Measurements from ENCODE around the gene PRPF40B. TPM values are rescaled to one million over a fixed set of nuclear protein-coding genes. Genes with fewer than 3 reads are reported as not detected.

PRPF40B gene
- polyA plus RNA-seq, 2 of the 4 experiments (the other 2 are of a cell fraction) = 15.0 to 17.0 TPM

- H3K4me3 ChIP-seq = no peak overlapping the region
- CTCF ChIA-PET = interaction anchor here (0.8 to 3.7 kb wide), 6 partner anchors 8 to 268 kb away, joined by 3 to 23 read pairs (median 4); partner anchors contain the start of gene PRPF40B
- 100% methylated on average over 2 of the region's 2 CpGs for WGBS (ENCODE audit: missing lambda C conversion rate)
- H3K27ac ChIP-seq = no peak overlapping the region
- ATAC-seq (no peak), DNase-seq (ENCODE audit: low read depth in 1 of 2, low spot score in 1 of 2) (no peak), FAIRE-seq (no peak)
- H3K4me1 ChIP-seq = no peaks in the 10 kb centered on the region
- H3K4me2 ChIP-seq = no peak overlapping the region
- TF ChIP-seq BHLHE40 (IDR thresholded peaks at IDR 0.05; ENCODE audit: low read depth, low read length) = no peak
- no peak for TF ChIP-seq SREBF2 (IDR thresholded peaks at IDR 0.05)
- no peak for TF ChIP-seq RCOR1 (IDR thresholded peaks at IDR 0.05; ENCODE audit: low read depth, low read length)
- TF ChIP-seq ZFP36 (IDR thresholded peaks at IDR 0.05; ENCODE audit: borderline replicate concordance, partially characterized antibody) = no peak
- TF ChIP-seq EP300 (IDR thresholded peaks at IDR 0.05) = no peak
- no peak for TF ChIP-seq CBX8 (IDR thresholded peaks at IDR 0.05)
- no peak for TF ChIP-seq ZSCAN20 (CRISPR knock-in tag; IDR thresholded peaks at IDR 0.05)
- no peak for TF ChIP-seq HEYL (CRISPR knock-in tag; IDR thresholded peaks at IDR 0.05)
- TF ChIP-seq, protein P1, sequence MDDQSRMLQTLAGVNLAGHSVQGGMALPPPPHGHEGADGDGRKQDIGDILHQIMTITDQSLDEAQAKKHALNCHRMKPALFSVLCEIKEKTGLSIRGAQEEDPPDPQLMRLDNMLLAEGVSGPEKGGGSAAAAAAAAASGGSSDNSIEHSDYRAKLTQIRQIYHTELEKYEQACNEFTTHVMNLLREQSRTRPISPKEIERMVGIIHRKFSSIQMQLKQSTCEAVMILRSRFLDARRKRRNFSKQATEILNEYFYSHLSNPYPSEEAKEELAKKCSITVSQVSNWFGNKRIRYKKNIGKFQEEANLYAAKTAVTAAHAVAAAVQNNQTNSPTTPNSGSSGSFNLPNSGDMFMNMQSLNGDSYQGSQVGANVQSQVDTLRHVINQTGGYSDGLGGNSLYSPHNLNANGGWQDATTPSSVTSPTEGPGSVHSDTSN (IDR thresholded peaks at IDR 0.05) = no peak
- no peak for TF ChIP-seq EHMT2 (IDR thresholded peaks at IDR 0.05; ENCODE audit: low read depth)
- TF ChIP-seq KDM1A (IDR thresholded peaks at IDR 0.05; ENCODE audit: low read depth) = no peak
- no peak for TF ChIP-seq TP53 (CRISPR knock-in tag; IDR thresholded peaks at IDR 0.05)
- TF ChIP-seq ZC3H11A (IDR thresholded peaks at IDR 0.05) = no peak
- no peak for TF ChIP-seq GATA3 (IDR thresholded peaks at IDR 0.05; ENCODE audit: borderline replicate concordance)
- POLR2A ChIA-PET = no interaction called here
- H3K9me3 ChIP-seq = no peaks in the 10 kb centered on the region
Observed at GRCh38 chr12:49633703-49634345, 10.5 kb downstream of the PRPF40B start.

- POLR2A ChIA-PET = no interaction called here
- ATAC-seq (no peak), DNase-seq (ENCODE audit: low read depth in 1 of 2, low spot score in 1 of 2) (no peak), FAIRE-seq (no peak)
- no peaks in the 10 kb centered on the region for H3K9me3 ChIP-seq
- no peak overlapping the region for H3K27ac ChIP-seq
- H3K4me2 ChIP-seq = no peak overlapping the region
- H3K4me3 ChIP-seq = no peak overlapping the region
- 95% methylated on average over 9 of the region's 9 CpGs for WGBS (ENCODE audit: missing lambda C conversion rate)
- CTCF ChIA-PET = interaction anchor here (0.5 to 14.8 kb wide), 9 partner anchors 9 to 204 kb away, joined by 3 to 260 read pairs (median 4); partner anchors contain the start of genes FMNL3, PRPF40B and TMBIM6
- H3K4me1 ChIP-seq = no peaks in the 10 kb centered on the region
- TF ChIP-seq EP300 (IDR thresholded peaks at IDR 0.05) (no peak), JUN (IDR thresholded peaks at IDR 0.05) (no peak), ESRRA (IDR thresholded peaks at IDR 0.05; ENCODE audit: borderline replicate concordance, low read length) (no peak), TP53 (CRISPR knock-in tag; IDR thresholded peaks at IDR 0.05) (no peak), GATA3 (IDR thresholded peaks at IDR 0.05; ENCODE audit: borderline replicate concordance) (no peak), JUNB (IDR thresholded peaks at IDR 0.05) (no peak), RCOR1 (IDR thresholded peaks at IDR 0.05; ENCODE audit: low read depth, low read length) (no peak), FOXS1 (CRISPR knock-in tag; IDR thresholded peaks at IDR 0.05) (no peak), MYC (IDR thresholded peaks at IDR 0.05; ENCODE audit: borderline replicate concordance, low read length) (no peak), CEBPB (IDR thresholded peaks at IDR 0.05) (no peak)
Observed at GRCh38 chr12:49635036-49635435, 11.7 kb downstream of the PRPF40B start.

DNA sequence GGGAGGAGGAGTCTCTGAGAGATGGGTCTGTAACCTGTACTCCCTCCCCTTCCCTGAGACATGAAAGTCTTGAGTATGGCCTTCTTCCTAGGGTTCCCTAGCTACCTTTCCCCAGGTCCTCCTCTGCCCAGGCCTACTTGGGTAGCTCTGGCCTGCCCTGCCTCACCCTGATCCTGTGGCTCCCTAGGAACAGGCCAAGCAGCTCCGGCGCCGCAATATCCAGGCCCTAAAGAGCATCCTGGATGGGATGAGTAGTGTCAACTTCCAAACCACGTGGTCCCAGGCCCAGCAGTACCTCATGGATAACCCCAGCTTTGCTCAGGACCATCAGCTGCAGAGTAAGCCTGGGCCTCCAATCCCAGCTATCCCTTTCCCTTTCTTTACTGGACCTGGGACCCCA, 12.3 kb downstream of the PRPF40B start:
- Histone ChIP-seq H3K4me2 (no peak overlapping the region), H3K4me1 (no peaks in the 10 kb centered on the region), H3K4me3 (no peak overlapping the region), H3K27ac (no peak overlapping the region), H3K9me3 (no peaks in the 10 kb centered on the region)
- CTCF ChIA-PET = interaction anchor here (0.6 to 14.8 kb wide), 13 partner anchors 8 to 203 kb away, joined by 3 to 260 read pairs (median 4); partner anchors contain the start of genes FMNL3, PRPF40B and TMBIM6
- 90% methylated on average over 4 of the region's 4 CpGs for WGBS (ENCODE audit: missing lambda C conversion rate)
- ATAC-seq (no peak), FAIRE-seq (no peak), DNase-seq (ENCODE audit: low read depth in 1 of 2, low spot score in 1 of 2) (no peak)
- POLR2A ChIA-PET = no interaction called here
- TF ChIP-seq CEBPB (IDR thresholded peaks at IDR 0.05) (no peak), TFCP2L1 (CRISPR knock-in tag; IDR thresholded peaks at IDR 0.05) (no peak), RAD21 (conservative IDR thresholded peaks at IDR 0.05 in 1 of 2, IDR thresholded peaks at IDR 0.05 in 1 of 2) (no peak), FOXS1 (CRISPR knock-in tag; IDR thresholded peaks at IDR 0.05) (no peak), ZSCAN20 (CRISPR knock-in tag; IDR thresholded peaks at IDR 0.05) (no peak), CHD4 (IDR thresholded peaks at IDR 0.05; ENCODE audit: borderline replicate concordance) (no peak)
- TF ChIP-seq, protein P2, sequence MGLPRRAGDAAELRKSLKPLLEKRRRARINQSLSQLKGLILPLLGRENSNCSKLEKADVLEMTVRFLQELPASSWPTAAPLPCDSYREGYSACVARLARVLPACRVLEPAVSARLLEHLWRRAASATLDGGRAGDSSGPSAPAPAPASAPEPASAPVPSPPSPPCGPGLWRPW (IDR thresholded peaks at IDR 0.05) = no peak
- TF ChIP-seq, protein P3, sequence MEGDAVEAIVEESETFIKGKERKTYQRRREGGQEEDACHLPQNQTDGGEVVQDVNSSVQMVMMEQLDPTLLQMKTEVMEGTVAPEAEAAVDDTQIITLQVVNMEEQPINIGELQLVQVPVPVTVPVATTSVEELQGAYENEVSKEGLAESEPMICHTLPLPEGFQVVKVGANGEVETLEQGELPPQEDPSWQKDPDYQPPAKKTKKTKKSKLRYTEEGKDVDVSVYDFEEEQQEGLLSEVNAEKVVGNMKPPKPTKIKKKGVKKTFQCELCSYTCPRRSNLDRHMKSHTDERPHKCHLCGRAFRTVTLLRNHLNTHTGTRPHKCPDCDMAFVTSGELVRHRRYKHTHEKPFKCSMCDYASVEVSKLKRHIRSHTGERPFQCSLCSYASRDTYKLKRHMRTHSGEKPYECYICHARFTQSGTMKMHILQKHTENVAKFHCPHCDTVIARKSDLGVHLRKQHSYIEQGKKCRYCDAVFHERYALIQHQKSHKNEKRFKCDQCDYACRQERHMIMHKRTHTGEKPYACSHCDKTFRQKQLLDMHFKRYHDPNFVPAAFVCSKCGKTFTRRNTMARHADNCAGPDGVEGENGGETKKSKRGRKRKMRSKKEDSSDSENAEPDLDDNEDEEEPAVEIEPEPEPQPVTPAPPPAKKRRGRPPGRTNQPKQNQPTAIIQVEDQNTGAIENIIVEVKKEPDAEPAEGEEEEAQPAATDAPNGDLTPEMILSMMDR (IDR thresholded peaks at IDR 0.05) = no peak

Data from A549 (cell line).